Panc1 (cell line): ENCODE data around the gene CD4. TPM values are rescaled to one million over a fixed set of nuclear protein-coding genes. Genes with fewer than 3 reads are reported as not detected.
A peak's percentile ranks its signal among the peaks of the same experiment; 100 is the strongest.
"Not testable (repeated sequence)": the region's sequence is repeated elsewhere in the genome, so short reads cannot be mapped to it uniquely, and the experiment has no call there.

Experiments used
- ATAC-seq: fragments of 200-7000 bp; cut with Tn5 transposase; 2 replicates; pipeline ENCODE4 v1.9.1; 2020; ENCODE audit warnings: mild to moderate bottlenecking, moderate library complexity
- Bru-seq: library from RNA; stranded (reverse); fragments of 400-500 nt; gene quantifications from one replicate; lab custom pipeline; 2021; lab: Mats Ljungman, UMichigan
- BruChase-seq, 2 experiments: library from RNA; stranded (reverse); fragments of 400-500 nt; gene quantifications; one replicate each; lab custom pipeline; 2021; lab: Mats Ljungman, UMichigan
- BruUV-seq: library from RNA; stranded (reverse); fragments of 400-500 nt; replicated peaks from 2 replicates; lab custom pipeline; 2021; lab: Mats Ljungman, UMichigan
- CTCF ChIA-PET: fragments of 300-600 bp; sonication (Branson Sonifier 250); formaldehyde crosslinking; loops from one replicate; lab custom pipeline; 2022; ENCODE audit warnings: antibody characterized with exemption; lab: Charles Lee
- POLR2A ChIA-PET: fragments of 300-600 bp; sonication (Branson Sonifier 250); formaldehyde crosslinking; loops from one replicate; lab custom pipeline; 2022; ENCODE audit warnings: antibody characterized with exemption; lab: Charles Lee
- DNase-seq: peaks from one replicate; pipeline ENCODE4 v3.0.0-alpha.2; 2010; ENCODE audit warnings: low read depth, low spot score
- H3K27ac ChIP-seq: 2 replicates; pipeline ENCODE4 v1.5.1; 2011; ENCODE audit warnings: mild to moderate bottlenecking, low read length, inconsistent platforms
- H3K27me3 ChIP-seq: fragments of 200-500 bp; sonication (Bioruptor generic); 2 replicates; pipeline ENCODE4 v1.6.0; 2014; ENCODE audit warnings: low read length, inconsistent platforms; ENCODE audit not compliant: control insufficient read depth, insufficient read depth
- H3K36me3 ChIP-seq: fragments of 200-500 bp; sonication (Bioruptor generic); 2 replicates; pipeline ENCODE4 v1.5.1; 2014; ENCODE audit warnings: inconsistent platforms, mild to moderate bottlenecking, low read length, moderate library complexity; ENCODE audit not compliant: control insufficient read depth, insufficient read depth
- H3K4me1 ChIP-seq: 2 replicates; pipeline ENCODE4 v1.5.1; 2011; ENCODE audit warnings: inconsistent platforms, mild to moderate bottlenecking, low read length, moderate library complexity; ENCODE audit not compliant: control insufficient read depth, insufficient read depth
- H3K4me3 ChIP-seq, 2 experiments: 2 replicates each; pipeline ENCODE4 v1.5.1; 2011 to 2012; ENCODE audit warnings: low read depth in 2 of 2, low read length in 2 of 2, mild to moderate bottlenecking in 2 of 2, inconsistent platforms in 1 of 2, moderate library complexity in 1 of 2
- H3K9me3 ChIP-seq: fragments of 200-500 bp; sonication (Bioruptor generic); 2 replicates; pipeline ENCODE4 v1.5.1; 2014; ENCODE audit warnings: low read depth, mild to moderate bottlenecking, inconsistent platforms, low read length, moderate library complexity; ENCODE audit not compliant: control insufficient read depth, insufficient read depth
- POLR2AphosphoS5 ChIP-seq: IDR thresholded peaks from 2 replicates; pipeline ENCODE4 v1.6.1; 2012; ENCODE audit warnings: mild to moderate bottlenecking, low read depth, low read length, moderate library complexity
- SIN3A ChIP-seq: IDR thresholded peaks from 2 replicates; pipeline ENCODE4 v1.6.1; 2012; ENCODE audit warnings: low read depth, mild to moderate bottlenecking, low read length, moderate library complexity, borderline replicate concordance; ENCODE audit not compliant: insufficient read depth
- TCF7L2 ChIP-seq: IDR thresholded peaks from 2 replicates; pipeline ENCODE4 v1.6.1; 2011; ENCODE audit warnings: mild to moderate bottlenecking, low read depth, low read length, inconsistent platforms
- in situ Hi-C: cut with HindIII; loops from 2 replicates; pipeline ENCODE4 v1.10.0; 2016; ENCODE audit warnings: low sequenced_read_pairs, low pct_unique_long_range_greater_than_20kb
- intact Hi-C: fragments of 100-400 bp; cut with micrococcal nuclease; formaldehyde crosslinking; loops from one replicate; pipeline ENCODE4 v1.10.0; 2022; ENCODE audit not compliant: unreplicated experiment
- long read RNA-seq: library from polyadenylated mRNA; unstranded; transcript quantifications from one replicate; pipeline ENCODE4 v2.0.0, GENCODE V29; 2021; ENCODE audit not compliant: unreplicated experiment
- polyA plus RNA-seq: library from polyadenylated mRNA; unstranded; fragments of >200 nt; gene quantifications from one replicate; pipeline ENCODE4 v1.2.1, GENCODE V29; 2012; ENCODE audit warnings: missing spikeins; ENCODE audit not compliant: insufficient read length
- total RNA-seq: library from RNA; stranded (reverse); gene quantifications from one replicate; pipeline ENCODE4 v1.2.1, GENCODE V29; 2021; ENCODE audit not compliant: unreplicated experiment
- TF ChIP-seq, protein P1 (sequence below): fragments of 450-650 bp; IDR thresholded peaks from 2 replicates; pipeline ENCODE4 v1.5.1; 2017; ENCODE audit warnings: mild to moderate bottlenecking
- TF ChIP-seq, protein P2 (sequence below), 2 experiments: IDR thresholded peaks; 2 replicates each; pipeline ENCODE4 v1.6.1; 2011 to 2012; ENCODE audit warnings: low read depth in 2 of 2, control low read depth in 1 of 2, low read length in 1 of 2, mild to moderate bottlenecking in 1 of 2, moderate library complexity in 1 of 2; ENCODE audit not compliant: insufficient read depth in 1 of 2

Gene CD4
- total RNA-seq (0.23 TPM), Bru-seq, nascent RNA (not detected), BruChase-seq, experiment 1, labeled RNA remaining after a 2-hour chase (not detected), BruChase-seq, experiment 2, labeled RNA remaining after a 6-hour chase (percentile 6 among the genes with signal in this experiment)
- polyA plus RNA-seq: 0.55 TPM
- long read RNA-seq: 0 reads

- no TSS peak for BruUV-seq
- Histone ChIP-seq H3K4me3 (no peak within 1 kb of the TSS), H3K9me3 (no peaks in the 10 kb centered on the region), H3K4me1 (no peaks in the 10 kb centered on the region), H3K27ac (no peak within 1 kb of the TSS), H3K36me3 (no peaks in the 10 kb centered on the region), H3K27me3 (no peaks in the 10 kb centered on the region)
- intact Hi-C loops: no loop called here
- TF ChIP-seq TCF7L2: no peak
- TF ChIP-seq, protein P1, sequence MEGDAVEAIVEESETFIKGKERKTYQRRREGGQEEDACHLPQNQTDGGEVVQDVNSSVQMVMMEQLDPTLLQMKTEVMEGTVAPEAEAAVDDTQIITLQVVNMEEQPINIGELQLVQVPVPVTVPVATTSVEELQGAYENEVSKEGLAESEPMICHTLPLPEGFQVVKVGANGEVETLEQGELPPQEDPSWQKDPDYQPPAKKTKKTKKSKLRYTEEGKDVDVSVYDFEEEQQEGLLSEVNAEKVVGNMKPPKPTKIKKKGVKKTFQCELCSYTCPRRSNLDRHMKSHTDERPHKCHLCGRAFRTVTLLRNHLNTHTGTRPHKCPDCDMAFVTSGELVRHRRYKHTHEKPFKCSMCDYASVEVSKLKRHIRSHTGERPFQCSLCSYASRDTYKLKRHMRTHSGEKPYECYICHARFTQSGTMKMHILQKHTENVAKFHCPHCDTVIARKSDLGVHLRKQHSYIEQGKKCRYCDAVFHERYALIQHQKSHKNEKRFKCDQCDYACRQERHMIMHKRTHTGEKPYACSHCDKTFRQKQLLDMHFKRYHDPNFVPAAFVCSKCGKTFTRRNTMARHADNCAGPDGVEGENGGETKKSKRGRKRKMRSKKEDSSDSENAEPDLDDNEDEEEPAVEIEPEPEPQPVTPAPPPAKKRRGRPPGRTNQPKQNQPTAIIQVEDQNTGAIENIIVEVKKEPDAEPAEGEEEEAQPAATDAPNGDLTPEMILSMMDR: no peak
- TF ChIP-seq SIN3A: no peak
- TF ChIP-seq, protein P2, sequence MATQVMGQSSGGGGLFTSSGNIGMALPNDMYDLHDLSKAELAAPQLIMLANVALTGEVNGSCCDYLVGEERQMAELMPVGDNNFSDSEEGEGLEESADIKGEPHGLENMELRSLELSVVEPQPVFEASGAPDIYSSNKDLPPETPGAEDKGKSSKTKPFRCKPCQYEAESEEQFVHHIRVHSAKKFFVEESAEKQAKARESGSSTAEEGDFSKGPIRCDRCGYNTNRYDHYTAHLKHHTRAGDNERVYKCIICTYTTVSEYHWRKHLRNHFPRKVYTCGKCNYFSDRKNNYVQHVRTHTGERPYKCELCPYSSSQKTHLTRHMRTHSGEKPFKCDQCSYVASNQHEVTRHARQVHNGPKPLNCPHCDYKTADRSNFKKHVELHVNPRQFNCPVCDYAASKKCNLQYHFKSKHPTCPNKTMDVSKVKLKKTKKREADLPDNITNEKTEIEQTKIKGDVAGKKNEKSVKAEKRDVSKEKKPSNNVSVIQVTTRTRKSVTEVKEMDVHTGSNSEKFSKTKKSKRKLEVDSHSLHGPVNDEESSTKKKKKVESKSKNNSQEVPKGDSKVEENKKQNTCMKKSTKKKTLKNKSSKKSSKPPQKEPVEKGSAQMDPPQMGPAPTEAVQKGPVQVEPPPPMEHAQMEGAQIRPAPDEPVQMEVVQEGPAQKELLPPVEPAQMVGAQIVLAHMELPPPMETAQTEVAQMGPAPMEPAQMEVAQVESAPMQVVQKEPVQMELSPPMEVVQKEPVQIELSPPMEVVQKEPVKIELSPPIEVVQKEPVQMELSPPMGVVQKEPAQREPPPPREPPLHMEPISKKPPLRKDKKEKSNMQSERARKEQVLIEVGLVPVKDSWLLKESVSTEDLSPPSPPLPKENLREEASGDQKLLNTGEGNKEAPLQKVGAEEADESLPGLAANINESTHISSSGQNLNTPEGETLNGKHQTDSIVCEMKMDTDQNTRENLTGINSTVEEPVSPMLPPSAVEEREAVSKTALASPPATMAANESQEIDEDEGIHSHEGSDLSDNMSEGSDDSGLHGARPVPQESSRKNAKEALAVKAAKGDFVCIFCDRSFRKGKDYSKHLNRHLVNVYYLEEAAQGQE (IDR thresholded peaks at IDR 0.05; ENCODE audit: insufficient read depth in 1 of 2, low read depth in 2 of 2, low read length in 1 of 2): no peak
- no peak for TF ChIP-seq POLR2AphosphoS5
- in situ Hi-C loops: no loop called here
- DNase-seq (no peak), ATAC-seq (no peak)
- ChIA-PET POLR2A (no interaction called here), CTCF (no interaction called here)
These were observed at the start of gene CD4 for GRCh38 chr12:6788972-6789924. TSS of gene CD4 (plus strand) at chr12:6789528. CDS start at chr12:6800139, 10,611 bp downstream.

DNA sequence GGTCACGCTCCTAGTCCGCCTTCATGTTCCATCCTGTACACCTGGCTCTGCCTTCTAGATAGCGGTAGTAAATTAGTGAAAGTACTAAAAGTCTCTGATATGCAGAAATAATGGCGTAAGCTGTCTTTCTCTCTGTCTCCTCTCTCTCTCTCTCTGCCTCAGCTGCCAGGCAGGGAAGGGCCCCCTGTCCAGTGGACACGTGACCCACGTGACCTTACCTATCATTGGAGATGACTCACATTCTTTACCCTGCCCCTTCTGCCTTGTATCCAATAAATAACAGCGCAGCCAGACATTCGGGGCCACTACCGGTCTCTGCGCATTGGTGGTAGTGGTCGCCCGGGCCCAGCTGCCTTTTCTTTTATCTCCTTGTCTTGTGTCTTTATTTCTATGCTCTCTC lies 47.2 kb upstream of the CD4 start:
- BruUV-seq, H3K27ac ChIP-seq, H3K36me3 ChIP-seq, H3K9me3 ChIP-seq, CTCF ChIA-PET, intact Hi-C loops, H3K4me3 ChIP-seq, H3K4me1 ChIP-seq, H3K27me3 ChIP-seq, POLR2A ChIA-PET, DNase-seq, ATAC-seq, in situ Hi-C loops: not testable (repeated sequence)
